DOHH2 (cell line): ENCODE data around the gene SLC25A25.

Experiments
- CTCF ChIP-seq: fragments of 200-600 bp; sonication (generic); IDR thresholded peaks from one replicate; pipeline ENCODE4 v1.5.1; 2014; ENCODE audit warnings: antibody characterized with exemption, mild to moderate bottlenecking, low read depth, low read length; ENCODE audit not compliant: poor library complexity, severe bottlenecking
- EZH2phosphoT487 ChIP-seq: fragments of 200-600 bp; sonication (generic); IDR thresholded peaks from 2 replicates; pipeline ENCODE4 v1.6.1; 2017; ENCODE audit warnings: borderline replicate concordance, mild to moderate bottlenecking, antibody characterized with exemption, low read length, moderate library complexity, mixed read lengths

- TF ChIP-seq CTCF (no peak), EZH2phosphoT487 (no peak)
These were observed 10.7 kb downstream of the SLC25A25 start for GRCh38 chr9:128078504-128079434.
